Chondrocyte (in vitro differentiated cells): ENCODE data around the gene MAGEB17. TPM values are rescaled to one million over a fixed set of nuclear protein-coding genes. Genes with fewer than 3 reads are reported as not detected.

Source experiments
- DNase-seq: peaks from one replicate; pipeline ENCODE4 v3.0.0; 2021; ENCODE audit warnings: mixed read lengths, low spot score
- H3K27ac Mint-ChIP-seq: one replicate; pipeline ENCODE4 v1.8.0; 2021; ENCODE audit warnings: mild to moderate bottlenecking, moderate library complexity, mixed read lengths; ENCODE audit not compliant: unreplicated experiment
- H3K27me3 Mint-ChIP-seq: 2 replicates; pipeline ENCODE4 v1.8.0; 2021; ENCODE audit warnings: low read depth, mixed read lengths
- H3K36me3 Mint-ChIP-seq: 2 replicates; pipeline ENCODE4 v1.8.0; 2021; ENCODE audit warnings: low read depth, mixed read lengths
- H3K4me1 Mint-ChIP-seq: 2 replicates; pipeline ENCODE4 v1.8.0; 2021; ENCODE audit warnings: low read depth, mild to moderate bottlenecking, mixed read lengths
- H3K4me3 Mint-ChIP-seq: one replicate; pipeline ENCODE4 v1.8.0; 2021; ENCODE audit warnings: mild to moderate bottlenecking, moderate library complexity, mixed read lengths; ENCODE audit not compliant: unreplicated experiment
- H3K9me3 Mint-ChIP-seq: 2 replicates; pipeline ENCODE4 v1.8.0; 2021; ENCODE audit warnings: low read depth, mixed read lengths
- total RNA-seq: library from RNA; stranded (reverse); gene quantifications from 3 replicates; pipeline ENCODE4 v1.2.1, GENCODE V29; 2021
- TF ChIP-seq, protein P1 (sequence below): fragments of 200-600 bp; sonication (generic); IDR thresholded peaks from 2 replicates; pipeline ENCODE4 v1.5.0; 2021; ENCODE audit warnings: antibody characterized with exemption, mild to moderate bottlenecking, moderate library complexity

Gene MAGEB17
- total RNA-seq, 1 donor from 2014 or later = not detected

DNA sequence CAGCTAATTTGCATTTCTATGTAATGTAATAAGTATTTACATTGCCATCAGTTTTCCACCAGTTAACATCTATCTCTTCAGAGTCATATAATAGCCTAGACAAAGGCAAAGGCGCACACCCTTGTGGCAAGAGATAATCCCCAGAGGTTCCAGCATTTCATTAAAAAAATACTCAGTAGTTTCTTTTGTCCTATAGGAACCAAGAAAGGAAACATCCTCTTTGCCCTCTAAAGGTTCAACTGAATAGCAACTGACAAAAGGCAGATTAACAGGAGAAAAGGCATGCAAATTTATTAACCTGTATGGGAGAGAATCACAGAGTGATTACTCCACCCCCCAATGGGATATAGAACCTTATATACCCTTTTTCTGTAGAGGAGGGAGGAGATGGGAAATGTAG, 48.4 kb downstream of the MAGEB17 start:
- no peak overlapping the region for H3K27ac Mint-ChIP-seq
- peaks cover 5% of the 10 kb centered on the region for H3K9me3 Mint-ChIP-seq
- peaks cover 9% of the 10 kb centered on the region for H3K4me1 Mint-ChIP-seq
- H3K4me3 Mint-ChIP-seq = no peak overlapping the region
- no peaks in the 10 kb centered on the region for H3K36me3 Mint-ChIP-seq
- no peak for DNase-seq
- TF ChIP-seq, protein P1, sequence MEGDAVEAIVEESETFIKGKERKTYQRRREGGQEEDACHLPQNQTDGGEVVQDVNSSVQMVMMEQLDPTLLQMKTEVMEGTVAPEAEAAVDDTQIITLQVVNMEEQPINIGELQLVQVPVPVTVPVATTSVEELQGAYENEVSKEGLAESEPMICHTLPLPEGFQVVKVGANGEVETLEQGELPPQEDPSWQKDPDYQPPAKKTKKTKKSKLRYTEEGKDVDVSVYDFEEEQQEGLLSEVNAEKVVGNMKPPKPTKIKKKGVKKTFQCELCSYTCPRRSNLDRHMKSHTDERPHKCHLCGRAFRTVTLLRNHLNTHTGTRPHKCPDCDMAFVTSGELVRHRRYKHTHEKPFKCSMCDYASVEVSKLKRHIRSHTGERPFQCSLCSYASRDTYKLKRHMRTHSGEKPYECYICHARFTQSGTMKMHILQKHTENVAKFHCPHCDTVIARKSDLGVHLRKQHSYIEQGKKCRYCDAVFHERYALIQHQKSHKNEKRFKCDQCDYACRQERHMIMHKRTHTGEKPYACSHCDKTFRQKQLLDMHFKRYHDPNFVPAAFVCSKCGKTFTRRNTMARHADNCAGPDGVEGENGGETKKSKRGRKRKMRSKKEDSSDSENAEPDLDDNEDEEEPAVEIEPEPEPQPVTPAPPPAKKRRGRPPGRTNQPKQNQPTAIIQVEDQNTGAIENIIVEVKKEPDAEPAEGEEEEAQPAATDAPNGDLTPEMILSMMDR = no peak
- no peaks in the 10 kb centered on the region for H3K27me3 Mint-ChIP-seq

Other genes with a start within 250 kb of the MAGEB17 start
- 0.17 to 0.23 TPM in 2 of 3 replicates, not detected in the other for gene GRPR, start 43.9 kb upstream of the MAGEB17 start, total RNA-seq